Ovary (tissue), 3 donors: ENCODE data around the gene KRTAP9-6.

Experiments
- EP300 ChIP-seq: sonication (generic); formaldehyde crosslinking; IDR thresholded peaks from one replicate; pipeline ENCODE4 v1.6.1; 2017; ENCODE audit warnings: antibody characterized with exemption
- POLR2A ChIP-seq: fragments of 450-650 bp; IDR thresholded peaks from one replicate; pipeline ENCODE4 v1.6.1; 2017; ENCODE audit warnings: antibody characterized with exemption, mild to moderate bottlenecking, moderate library complexity
- TF ChIP-seq, protein P1 (sequence below), 3 donors: fragments of 450-650 bp in 2 of 3; fragments of 200-600 bp in 1 of 3; IDR thresholded peaks; one replicate each; pipeline versions ENCODE4 v1.5.1 to v1.8.0; 2016 to 2022; ENCODE audit warnings: antibody characterized with exemption in 3 of 3, mild to moderate bottlenecking in 1 of 3
- donor health status: DM: no; HTN: no; CAD: no.

DNA sequence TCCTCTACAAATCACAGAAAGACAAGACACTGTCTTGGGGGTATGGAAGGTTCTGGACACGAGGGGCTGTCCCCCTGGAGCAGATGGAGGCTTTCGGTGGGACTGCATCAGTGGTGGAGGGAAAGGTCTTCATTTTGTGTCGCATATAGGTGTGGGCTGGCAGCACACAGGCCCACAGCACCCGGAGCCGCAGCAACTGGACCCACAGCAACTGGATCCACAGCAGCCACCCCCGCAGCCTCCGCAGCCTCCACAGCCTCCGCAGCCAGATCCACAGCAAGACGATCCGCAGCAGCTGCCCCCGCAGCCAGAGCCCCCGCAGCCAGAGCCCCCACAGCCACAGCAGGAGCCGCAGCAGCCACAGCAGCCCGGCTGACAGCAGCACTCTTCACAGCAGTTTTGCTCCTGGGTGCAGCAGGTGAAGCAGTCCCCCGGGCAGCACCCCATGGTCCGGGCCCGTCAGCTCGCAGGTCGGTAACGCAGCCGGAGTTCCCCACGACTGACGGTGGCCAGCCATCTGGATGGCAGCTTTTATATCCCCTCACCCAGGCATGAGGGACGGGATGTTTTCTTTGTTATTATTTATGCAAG is 50.1 kb downstream of the KRTAP9-6 start, which contains the start of gene KRTAP17-1:
- TF ChIP-seq, protein P1, sequence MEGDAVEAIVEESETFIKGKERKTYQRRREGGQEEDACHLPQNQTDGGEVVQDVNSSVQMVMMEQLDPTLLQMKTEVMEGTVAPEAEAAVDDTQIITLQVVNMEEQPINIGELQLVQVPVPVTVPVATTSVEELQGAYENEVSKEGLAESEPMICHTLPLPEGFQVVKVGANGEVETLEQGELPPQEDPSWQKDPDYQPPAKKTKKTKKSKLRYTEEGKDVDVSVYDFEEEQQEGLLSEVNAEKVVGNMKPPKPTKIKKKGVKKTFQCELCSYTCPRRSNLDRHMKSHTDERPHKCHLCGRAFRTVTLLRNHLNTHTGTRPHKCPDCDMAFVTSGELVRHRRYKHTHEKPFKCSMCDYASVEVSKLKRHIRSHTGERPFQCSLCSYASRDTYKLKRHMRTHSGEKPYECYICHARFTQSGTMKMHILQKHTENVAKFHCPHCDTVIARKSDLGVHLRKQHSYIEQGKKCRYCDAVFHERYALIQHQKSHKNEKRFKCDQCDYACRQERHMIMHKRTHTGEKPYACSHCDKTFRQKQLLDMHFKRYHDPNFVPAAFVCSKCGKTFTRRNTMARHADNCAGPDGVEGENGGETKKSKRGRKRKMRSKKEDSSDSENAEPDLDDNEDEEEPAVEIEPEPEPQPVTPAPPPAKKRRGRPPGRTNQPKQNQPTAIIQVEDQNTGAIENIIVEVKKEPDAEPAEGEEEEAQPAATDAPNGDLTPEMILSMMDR (IDR thresholded peaks at IDR 0.05): no peak
- TF ChIP-seq POLR2A (no peak), EP300 (no peak)
